AG04449 (cell line): Measurements from ENCODE around the gene PDE3A.

Experiments
- CTCF ChIA-PET: fragments of 350-600 bp; formaldehyde crosslinking; extraction: SDS; loops from one replicate; lab custom pipeline; 2021; ENCODE audit warnings: antibody characterized with exemption; lab: Yijun Ruan, JAX
- POLR2A ChIA-PET: fragments of 400-600, 350-600 bp; formaldehyde crosslinking; extraction: SDS; loops from one replicate; lab custom pipeline; 2020; ENCODE audit warnings: antibody characterized with exemption, inconsistent platforms; lab: Yijun Ruan, JAX
- DNase-seq: peaks from one replicate; pipeline ENCODE4 v3.0.0-alpha.2; 2010; ENCODE audit warnings: low read depth, low spot score
- H3K4me3 ChIP-seq: 2 replicates; pipeline ENCODE4 v1.5.1; 2011; ENCODE audit warnings: low read depth, mild to moderate bottlenecking, control low read depth, low read length
- CTCF ChIP-seq: IDR thresholded peaks from one replicate; pipeline ENCODE4 v1.5.1; 2011; ENCODE audit warnings: mild to moderate bottlenecking, moderate library complexity, low read length, control low read depth, inconsistent platforms; ENCODE audit not compliant: insufficient read depth; ENCODE audit errors: missing control alignments

PDE3A gene

DNA sequence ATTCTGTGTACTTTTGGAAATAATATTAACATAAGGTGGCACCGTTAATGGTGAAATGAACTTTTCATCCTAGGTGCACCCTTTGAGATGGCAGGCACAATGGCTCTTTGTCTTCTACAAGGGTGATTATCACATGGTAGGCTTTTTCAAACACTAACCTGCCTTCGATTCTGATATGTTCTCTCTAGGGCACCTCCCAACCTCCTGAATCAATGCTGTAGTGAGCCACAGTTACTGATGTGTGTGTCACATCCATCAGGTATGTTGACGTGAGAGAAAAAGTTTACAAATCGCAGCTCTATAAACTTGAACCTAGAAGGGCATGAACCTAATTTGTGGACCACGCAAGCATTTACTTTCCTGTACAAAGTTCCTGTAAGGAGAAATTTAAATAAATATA is 25.4 kb downstream of the PDE3A start:
- no peak for TF ChIP-seq CTCF

GRCh38 chr12:20395791-20396550 is 27.6 kb downstream of the PDE3A start:
- DNase-seq, result no peak
- ChIA-PET POLR2A (no interaction called here), CTCF (interaction anchor here (0.9 to 1.9 kb wide), 5 partner anchors 13 to 649 kb away, joined by 3 to 5 read pairs (median 3); no protein-coding TSS in a partner anchor)
- no peak for TF ChIP-seq CTCF
- H3K4me3 ChIP-seq, result no peak overlapping the region

More for the DNA sequence above, 25.4 kb downstream of the PDE3A start:
- ChIA-PET POLR2A (no interaction called here), CTCF (interaction anchor here (0.9 kb wide), 1 partner anchor 14 kb away, joined by 5 read pairs; no protein-coding TSS in a partner anchor)
- no peak for DNase-seq
- H3K4me3 ChIP-seq, result no peak overlapping the region

DNA sequence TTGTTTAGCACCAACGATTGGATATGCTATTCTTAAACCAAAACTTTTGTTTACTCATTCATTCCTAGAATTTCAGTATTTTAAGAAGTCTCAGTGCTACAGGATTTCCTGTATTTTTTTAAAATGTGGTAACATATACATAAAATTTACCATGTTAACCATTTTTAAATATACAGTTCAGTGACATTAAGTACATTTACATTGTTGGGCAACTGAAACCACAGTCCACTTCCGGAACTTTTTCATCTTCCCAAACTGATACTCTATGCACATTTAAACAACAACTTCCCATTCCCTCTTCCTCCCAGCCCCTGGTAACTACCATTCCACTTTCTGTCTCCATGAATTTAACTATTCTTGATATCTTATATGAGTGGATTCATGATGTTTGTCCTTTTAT is 30.3 kb downstream of the PDE3A start:
- CTCF ChIA-PET, result no interaction called here
- no peak overlapping the region for H3K4me3 ChIP-seq
- no peak for TF ChIP-seq CTCF
- POLR2A ChIA-PET, result no interaction called here
- no peak for DNase-seq

DNA sequence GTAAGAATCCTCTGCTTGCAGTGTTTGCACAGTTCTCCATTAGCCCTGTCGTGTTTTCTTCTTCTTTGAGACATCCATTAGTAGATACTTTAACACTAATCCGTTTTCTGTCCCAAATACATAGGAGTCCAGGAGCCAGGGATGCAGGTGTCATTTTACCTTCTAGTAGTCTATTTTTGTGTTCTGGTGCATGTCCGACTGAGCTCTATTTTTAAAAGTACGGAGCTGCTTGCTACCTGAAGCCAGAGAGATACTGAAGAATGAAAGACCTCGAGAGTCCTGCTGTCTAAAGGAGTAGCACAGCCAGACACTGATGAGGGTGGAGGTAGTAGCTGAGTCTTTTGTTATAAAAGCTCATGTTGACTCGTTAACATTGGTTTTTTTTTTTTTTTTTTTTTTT is 31.7 kb downstream of the PDE3A start:
- TF ChIP-seq CTCF, result no peak
- no peak overlapping the region for H3K4me3 ChIP-seq
- DNase-seq, result no peak
- ChIA-PET CTCF (interaction anchor here (0.8 to 1.2 kb wide), 3 partner anchors 14 to 661 kb away, joined by 3 to 4 read pairs (median 3); no protein-coding TSS in a partner anchor), POLR2A (no interaction called here)

DNA sequence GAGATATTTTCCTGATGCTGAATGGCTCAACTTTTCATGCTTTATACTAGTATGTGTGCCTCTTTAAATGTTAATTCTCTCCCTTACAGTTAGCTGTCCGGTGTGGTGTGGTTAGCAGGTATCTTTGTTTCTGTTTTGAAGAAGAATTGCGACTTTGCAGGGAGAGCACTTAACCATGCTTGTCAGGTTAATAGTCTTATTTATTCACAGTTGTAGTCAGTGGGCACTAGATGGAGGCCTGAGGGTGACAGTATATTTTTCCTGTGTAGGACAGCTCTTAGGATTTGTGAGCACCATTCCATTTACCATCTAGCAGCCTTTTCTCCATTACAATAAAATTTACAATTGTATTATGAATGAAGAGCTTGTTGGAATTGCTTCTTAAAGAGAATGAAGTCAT is 34.9 kb downstream of the PDE3A start:
- ChIA-PET CTCF (no interaction called here), POLR2A (no interaction called here)
- TF ChIP-seq CTCF, result no peak
- H3K4me3 ChIP-seq, result no peak overlapping the region
- DNase-seq, result no peak

DNA sequence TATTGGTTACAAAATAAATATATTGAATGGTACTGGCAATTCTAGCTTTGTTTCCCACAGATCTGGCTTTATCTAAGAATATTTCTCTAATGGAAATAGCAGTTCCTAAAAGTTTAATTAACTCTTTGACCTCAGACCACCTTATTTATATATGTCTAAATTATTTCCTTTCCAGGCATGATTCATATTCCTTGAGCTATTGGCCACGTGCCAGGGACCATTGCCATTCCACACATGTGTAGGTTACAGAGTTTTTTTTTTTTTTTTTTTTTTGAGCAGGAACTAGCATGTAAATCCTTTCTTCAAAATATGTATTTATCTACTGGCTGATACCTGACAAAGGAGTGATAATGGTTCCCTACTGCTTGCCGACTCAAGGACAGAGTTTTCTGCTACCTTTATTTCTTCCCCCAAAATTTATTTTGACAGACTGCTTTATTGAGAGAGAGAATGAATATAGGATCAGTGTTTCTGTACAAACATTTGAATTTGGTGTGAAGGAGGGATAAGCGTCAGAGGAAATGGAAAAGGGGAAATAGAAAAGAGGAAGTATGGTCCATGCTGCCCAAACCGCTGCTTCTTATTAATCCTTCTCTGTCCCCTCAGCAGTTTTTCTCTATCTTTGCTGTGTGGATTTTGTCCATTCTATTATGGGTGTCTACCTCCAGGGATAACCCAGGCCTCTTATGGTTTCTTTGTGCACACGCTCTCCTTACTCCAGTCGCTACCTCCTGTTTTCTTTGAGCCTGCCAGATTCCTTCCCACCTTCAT is 36.4 kb downstream of the PDE3A start:
- H3K4me3 ChIP-seq, result no peak overlapping the region
- DNase-seq, result no peak
- CTCF ChIA-PET, result no interaction called here
- TF ChIP-seq CTCF, result no peak
- POLR2A ChIA-PET, result interaction anchor here (0.7 kb wide), 1 partner anchor 173 kb away, joined by 3 read pairs; no protein-coding TSS in a partner anchor
